Activated T-cell treated with anti-CD3 and anti-CD28 coated beads, Interleukin-2, amount 50 U/mL, for 4 hours (primary cell): Measurements from ENCODE around the gene ELAVL4. TPM values are rescaled to one million over a fixed set of nuclear protein-coding genes. Genes with fewer than 3 reads are reported as not detected.

Source experiments
- ATAC-seq, 2 donors: fragments of 200-7000 bp; cut with Tn5 transposase; one replicate each; pipeline ENCODE4 v1.10.0; 2021
- DNase-seq: peaks from one replicate; pipeline ENCODE4 v3.0.0-alpha.2; 2020
- H3K27me3 Mint-ChIP-seq: one replicate; pipeline ENCODE4 v1.8.0; 2021; ENCODE audit warnings: low read depth, mixed read lengths
- H3K36me3 Mint-ChIP-seq: one replicate; pipeline ENCODE4 v1.8.0; 2022; ENCODE audit warnings: mixed read lengths; ENCODE audit not compliant: insufficient read depth
- H3K4me1 Mint-ChIP-seq: one replicate; pipeline ENCODE4 v1.8.0; 2021; ENCODE audit warnings: low read depth, mixed read lengths
- H3K4me3 Mint-ChIP-seq: one replicate; pipeline ENCODE4 v1.8.0; 2021; ENCODE audit warnings: mild to moderate bottlenecking, moderate library complexity, mixed read lengths
- H3K9me3 Mint-ChIP-seq: one replicate; pipeline ENCODE4 v1.8.0; 2021; ENCODE audit warnings: mixed read lengths
- total RNA-seq, 3 donors: library from RNA; stranded (reverse); gene quantifications; one replicate each; pipeline ENCODE4 v1.2.1, GENCODE V29; 2021

The ELAVL4 gene
- not detected for total RNA-seq

DNA sequence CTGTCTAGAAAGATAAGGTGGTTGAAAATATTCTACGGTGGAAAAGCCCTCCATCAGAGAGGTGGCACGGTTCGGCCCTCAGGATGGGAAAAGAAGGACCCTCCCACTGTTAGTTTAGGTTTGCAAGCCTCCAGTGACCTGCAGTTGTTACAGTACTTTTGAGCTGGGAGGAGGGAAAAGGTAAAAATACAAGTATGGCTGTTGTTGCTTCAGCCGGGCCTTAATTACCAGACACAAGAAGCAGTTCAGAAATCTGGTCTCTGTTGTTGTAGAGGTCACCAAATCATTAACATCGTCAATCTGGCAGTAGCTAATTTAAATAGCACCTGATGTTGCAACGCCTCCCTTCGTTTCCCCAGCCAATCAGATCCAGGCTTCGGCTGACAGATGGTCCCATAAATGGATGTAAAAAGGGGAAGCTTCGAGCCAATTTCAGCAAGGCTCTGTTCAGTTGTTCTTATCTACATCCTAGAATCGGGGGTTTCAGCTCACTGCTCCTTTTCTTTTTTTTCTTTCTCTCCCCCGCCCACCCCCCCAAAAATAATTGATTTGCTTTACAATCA lies at the start of gene ELAVL4:
Gene ELAVL4 (plus strand): TSS at position 424 of the 563 bp plus-strand sequence. CDS start 270 bp downstream, outside the sequence.
- DNase-seq: no peak
- H3K4me3 Mint-ChIP-seq: peak within 1 kb of the TSS; percentile 14
- no peaks in the 10 kb centered on the region for H3K36me3 Mint-ChIP-seq
- peaks cover 13% of the 10 kb centered on the region for H3K4me1 Mint-ChIP-seq
- ATAC-seq: no peak
- H3K9me3 Mint-ChIP-seq: no peaks in the 10 kb centered on the region
- peaks cover 58% of the 10 kb centered on the region for H3K27me3 Mint-ChIP-seq

- H3K27me3 Mint-ChIP-seq: peaks cover 3% of the 10 kb centered on the region
- H3K4me1 Mint-ChIP-seq: no peaks in the 10 kb centered on the region
- no peaks in the 10 kb centered on the region for H3K9me3 Mint-ChIP-seq
- DNase-seq (no peak), ATAC-seq (no peak)
- no peak overlapping the region for H3K4me3 Mint-ChIP-seq
- H3K36me3 Mint-ChIP-seq: no peaks in the 10 kb centered on the region
Measured at GRCh38 chr1:50060279-50060678, 48.4 kb upstream of the ELAVL4 start.

DNA sequence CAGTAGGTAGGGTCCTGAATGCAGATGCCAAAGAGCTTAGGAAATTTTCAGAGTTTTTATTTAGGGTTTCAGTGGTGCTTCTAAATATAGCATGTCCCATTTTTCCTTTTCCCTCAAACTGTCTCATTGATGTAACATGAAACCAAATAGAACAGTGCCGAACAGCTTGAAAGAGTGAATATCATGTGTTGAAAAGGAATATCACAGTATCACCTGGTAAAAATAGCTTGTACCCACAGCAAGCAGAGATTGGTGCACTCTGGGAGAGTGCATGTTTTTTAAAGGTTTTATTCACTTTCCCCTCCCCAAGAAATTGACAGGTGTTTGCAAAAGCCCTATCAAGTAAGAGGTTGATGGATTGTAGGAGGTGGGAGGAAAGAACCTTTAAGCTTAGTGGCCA lies 41.9 kb upstream of the ELAVL4 start:
- Mint-ChIP-seq H3K4me1 (no peaks in the 10 kb centered on the region), H3K36me3 (no peaks in the 10 kb centered on the region), H3K9me3 (no peaks in the 10 kb centered on the region), H3K4me3 (no peak overlapping the region), H3K27me3 (peaks cover 6% of the 10 kb centered on the region)
- DNase-seq (no peak), ATAC-seq (no peak)

GRCh38 chr1:50074931-50075330 lies 33.8 kb upstream of the ELAVL4 start:
- Mint-ChIP-seq H3K36me3 (no peaks in the 10 kb centered on the region), H3K4me3 (no peak overlapping the region), H3K9me3 (no peaks in the 10 kb centered on the region), H3K27me3 (no peaks in the 10 kb centered on the region), H3K4me1 (no peaks in the 10 kb centered on the region)
- ATAC-seq (no peak), DNase-seq (no peak)

DNA sequence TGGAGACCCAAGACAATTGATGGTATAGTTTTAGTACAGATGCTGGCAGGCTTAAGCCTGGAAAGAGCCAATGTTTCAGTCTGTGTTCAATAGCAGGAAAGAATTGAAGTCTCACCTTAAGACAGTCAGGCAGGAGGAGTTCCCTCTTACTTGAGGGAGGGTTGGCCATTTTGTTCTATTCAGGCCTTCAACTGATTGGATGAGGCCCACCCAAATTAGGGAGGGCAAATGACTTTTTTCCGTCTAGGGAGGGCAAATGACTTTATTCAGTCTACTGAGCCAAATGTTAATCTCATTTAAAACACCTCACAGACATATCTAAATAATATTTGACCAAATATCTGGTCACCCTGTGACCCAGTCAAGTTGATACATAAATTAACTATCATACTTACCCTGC lies 31.4 kb upstream of the ELAVL4 start:
- Mint-ChIP-seq H3K4me1 (no peaks in the 10 kb centered on the region), H3K4me3 (no peak overlapping the region), H3K9me3 (no peaks in the 10 kb centered on the region), H3K36me3 (no peaks in the 10 kb centered on the region), H3K27me3 (no peaks in the 10 kb centered on the region)
- no peak for DNase-seq
- ATAC-seq: no peak

DNA sequence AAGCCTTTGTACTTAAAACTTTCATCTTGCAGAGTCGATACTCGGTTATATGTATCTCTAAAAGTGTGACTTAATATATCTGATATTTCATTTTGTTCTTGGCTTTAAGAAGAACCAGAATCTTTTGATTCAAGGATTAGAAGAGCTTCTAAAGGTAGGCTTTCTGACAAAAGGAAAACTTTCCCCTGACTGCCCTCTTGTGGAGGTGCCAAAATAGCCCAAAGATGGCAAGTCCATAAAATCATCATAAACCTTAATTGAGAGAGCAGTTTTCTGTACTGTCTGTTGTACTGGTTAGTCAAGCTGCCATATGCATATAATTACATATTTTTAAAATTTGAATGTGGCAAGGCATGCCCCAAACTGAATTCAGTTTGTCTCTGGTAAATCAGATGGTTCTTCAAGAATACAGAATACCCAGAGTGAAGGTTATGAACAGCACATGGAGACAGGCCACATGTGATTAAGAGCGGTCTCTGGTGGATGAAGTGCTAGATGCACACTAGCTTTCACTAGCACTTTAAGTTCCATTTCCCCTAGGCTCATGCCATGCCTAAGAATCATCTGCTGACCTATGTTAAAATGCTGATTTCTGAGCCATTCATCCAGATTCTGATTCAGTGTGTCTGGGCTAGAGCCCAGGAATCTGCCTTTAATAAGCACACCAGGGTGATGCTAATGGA lies 27.7 kb upstream of the ELAVL4 start:
- no peak for DNase-seq
- no peak overlapping the region for H3K4me3 Mint-ChIP-seq
- H3K27me3 Mint-ChIP-seq: no peaks in the 10 kb centered on the region
- no peaks in the 10 kb centered on the region for H3K36me3 Mint-ChIP-seq
- ATAC-seq: no peak
- H3K4me1 Mint-ChIP-seq: no peaks in the 10 kb centered on the region
- no peaks in the 10 kb centered on the region for H3K9me3 Mint-ChIP-seq

DNA sequence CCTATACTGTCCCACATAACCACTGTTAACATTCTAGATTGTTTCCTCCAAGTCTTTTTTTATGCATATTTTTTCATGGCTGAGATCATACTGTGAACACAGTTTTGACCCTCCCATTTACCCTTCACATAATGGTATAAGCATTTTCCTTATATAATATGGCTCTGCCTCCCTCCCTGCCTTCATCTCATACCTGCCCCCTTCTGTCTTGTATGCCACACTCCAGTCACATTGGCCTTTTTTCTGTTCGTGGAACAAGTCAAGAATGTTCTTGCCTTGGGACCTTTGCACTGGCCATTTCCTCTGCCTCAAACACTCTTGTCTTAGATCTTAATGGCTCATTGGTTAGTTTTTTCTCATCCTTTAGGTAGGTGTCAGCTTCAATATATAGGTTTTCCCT lies 24.3 kb upstream of the ELAVL4 start:
- Mint-ChIP-seq H3K4me3 (no peak overlapping the region), H3K9me3 (no peaks in the 10 kb centered on the region), H3K36me3 (no peaks in the 10 kb centered on the region), H3K27me3 (no peaks in the 10 kb centered on the region), H3K4me1 (no peaks in the 10 kb centered on the region)
- ATAC-seq: no peak
- DNase-seq: no peak

GRCh38 chr1:50091068-50091467 lies 17.7 kb upstream of the ELAVL4 start:
- no peaks in the 10 kb centered on the region for H3K4me1 Mint-ChIP-seq
- no peaks in the 10 kb centered on the region for H3K9me3 Mint-ChIP-seq
- peaks cover 2% of the 10 kb centered on the region for H3K27me3 Mint-ChIP-seq
- no peak overlapping the region for H3K4me3 Mint-ChIP-seq
- no peaks in the 10 kb centered on the region for H3K36me3 Mint-ChIP-seq
- no peak for ATAC-seq
- DNase-seq: no peak

- no peaks in the 10 kb centered on the region for H3K9me3 Mint-ChIP-seq
- peaks cover 2% of the 10 kb centered on the region for H3K27me3 Mint-ChIP-seq
Measured at GRCh38 chr1:50095716-50096115, 13.0 kb upstream of the ELAVL4 start.

DNA sequence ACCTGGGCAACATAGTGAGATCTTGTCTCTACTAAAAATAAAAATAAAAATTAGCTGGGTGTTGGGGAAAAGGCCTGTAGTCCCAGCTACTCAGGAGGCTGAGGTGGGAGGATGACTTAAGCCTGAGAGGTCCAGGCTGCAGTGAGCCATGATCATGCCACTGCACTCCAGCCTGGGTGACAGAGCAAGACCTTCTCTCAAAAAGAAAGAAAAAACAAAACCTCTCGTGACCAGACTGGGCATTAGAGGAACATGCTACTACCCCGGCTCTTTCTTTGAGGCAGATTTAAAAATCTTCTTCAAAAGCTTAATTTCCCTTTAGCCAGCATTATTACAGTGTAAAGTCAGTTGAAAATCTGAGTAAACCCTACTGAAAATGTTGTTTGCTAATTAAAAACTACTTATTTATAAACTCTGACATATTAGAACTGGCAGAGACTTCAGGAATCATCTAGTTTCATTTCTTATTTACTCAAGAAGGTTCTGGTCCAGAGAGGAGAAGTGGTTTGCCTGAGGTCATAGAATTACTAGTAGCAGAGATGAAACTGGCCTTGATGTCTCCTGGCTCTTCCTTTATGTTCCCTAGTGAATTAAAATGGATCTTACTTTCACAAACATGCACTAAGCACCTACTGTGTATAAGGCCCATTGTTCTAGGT lies 11.6 kb upstream of the ELAVL4 start:
- no peak overlapping the region for H3K4me3 Mint-ChIP-seq
- no peaks in the 10 kb centered on the region for H3K4me1 Mint-ChIP-seq
- H3K36me3 Mint-ChIP-seq: no peaks in the 10 kb centered on the region
- ATAC-seq (no peak), DNase-seq (no peak)
- no peaks in the 10 kb centered on the region for H3K9me3 Mint-ChIP-seq
- H3K27me3 Mint-ChIP-seq: peaks cover 2% of the 10 kb centered on the region

More at GRCh38 chr1:50095716-50096115, 13.0 kb upstream of the ELAVL4 start:
- H3K4me1 Mint-ChIP-seq: no peaks in the 10 kb centered on the region
- DNase-seq: no peak
- no peak overlapping the region for H3K4me3 Mint-ChIP-seq
- no peaks in the 10 kb centered on the region for H3K36me3 Mint-ChIP-seq
- ATAC-seq: no peak

GRCh38 chr1:50097791-50098190 lies 10.9 kb upstream of the ELAVL4 start:
- H3K27me3 Mint-ChIP-seq: peaks cover 2% of the 10 kb centered on the region
- H3K4me1 Mint-ChIP-seq: no peaks in the 10 kb centered on the region
- no peak overlapping the region for H3K4me3 Mint-ChIP-seq
- H3K9me3 Mint-ChIP-seq: no peaks in the 10 kb centered on the region
- ATAC-seq: no peak
- no peak for DNase-seq
- no peaks in the 10 kb centered on the region for H3K36me3 Mint-ChIP-seq

DNA sequence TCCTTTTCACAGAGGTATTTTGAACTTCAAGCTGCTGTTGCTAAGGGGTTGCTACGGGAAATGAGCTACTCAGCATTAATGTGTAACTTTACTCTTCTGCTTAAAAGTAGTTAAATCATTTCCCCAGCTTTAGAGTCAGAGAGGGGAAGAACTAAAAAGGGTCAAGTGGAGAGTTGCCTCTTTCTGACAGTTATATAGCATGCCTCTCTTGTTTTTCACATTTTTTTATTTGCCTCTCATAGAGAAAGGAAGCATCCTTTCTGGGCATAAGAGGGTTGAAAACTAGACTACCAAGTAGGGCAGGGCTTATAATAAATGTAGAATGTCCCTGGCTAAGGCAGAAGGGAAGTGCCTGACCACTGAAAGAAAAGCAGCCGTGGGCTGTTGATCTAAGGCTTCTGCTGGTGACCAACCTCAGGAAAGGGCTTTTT lies 10.1 kb upstream of the ELAVL4 start:
- peaks cover 2% of the 10 kb centered on the region for H3K27me3 Mint-ChIP-seq

GRCh38 chr1:50099654-50100053 lies 9.1 kb upstream of the ELAVL4 start:
- no peak overlapping the region for H3K4me3 Mint-ChIP-seq
- no peak for DNase-seq
- no peaks in the 10 kb centered on the region for H3K36me3 Mint-ChIP-seq
- H3K9me3 Mint-ChIP-seq: no peaks in the 10 kb centered on the region
- H3K27me3 Mint-ChIP-seq: no peaks in the 10 kb centered on the region
- no peaks in the 10 kb centered on the region for H3K4me1 Mint-ChIP-seq
- ATAC-seq: no peak

More for the DNA sequence above, 10.1 kb upstream of the ELAVL4 start:
- Mint-ChIP-seq H3K4me3 (no peak overlapping the region), H3K4me1 (no peaks in the 10 kb centered on the region), H3K9me3 (no peaks in the 10 kb centered on the region), H3K36me3 (no peaks in the 10 kb centered on the region)
- ATAC-seq (no peak), DNase-seq (no peak)

DNA sequence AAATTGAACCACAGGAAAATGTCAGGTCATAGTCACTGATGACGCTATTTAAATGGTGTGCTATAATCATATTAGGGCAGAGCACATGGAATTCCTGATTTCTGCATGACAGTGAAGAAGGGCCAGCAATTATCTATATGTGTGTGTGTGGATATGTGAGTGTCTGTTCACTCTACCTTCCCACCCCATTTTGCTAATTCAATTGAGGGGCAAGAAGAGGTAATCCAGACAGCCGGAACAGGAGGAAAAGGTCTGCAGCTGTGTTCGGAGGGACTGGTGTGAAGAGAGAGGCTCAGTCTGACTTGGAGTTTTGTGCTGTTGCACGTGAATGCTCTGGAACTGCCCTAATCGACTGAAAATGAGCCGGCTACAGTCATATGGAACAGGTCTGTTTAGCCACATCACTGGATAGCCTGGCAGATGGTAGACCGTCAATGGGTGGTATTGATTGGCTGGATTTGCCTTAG lies 5.1 kb upstream of the ELAVL4 start:
- Mint-ChIP-seq H3K9me3 (no peaks in the 10 kb centered on the region), H3K4me1 (no peaks in the 10 kb centered on the region), H3K36me3 (no peaks in the 10 kb centered on the region), H3K27me3 (peaks cover 18% of the 10 kb centered on the region), H3K4me3 (no peak overlapping the region)
- ATAC-seq (no peak), DNase-seq (no peak)

DNA sequence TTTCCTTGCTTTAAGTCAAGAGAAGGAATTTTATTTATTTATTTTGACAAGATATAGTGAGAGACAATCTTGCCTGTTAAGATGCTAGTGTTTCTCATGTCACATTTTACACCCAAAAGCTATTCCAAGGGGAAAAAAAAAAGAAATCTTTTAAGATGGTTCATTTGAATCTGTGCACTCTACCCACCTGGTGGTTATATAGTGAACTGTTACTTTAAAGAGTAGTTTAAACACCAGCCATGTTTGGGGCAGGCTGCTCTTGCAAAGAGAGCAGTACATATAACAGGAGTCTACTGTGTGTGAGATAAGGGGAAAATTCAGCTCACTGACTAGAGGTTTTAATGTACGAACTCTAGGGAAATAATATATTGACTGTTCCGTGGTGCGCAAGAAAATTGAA lies 3.3 kb upstream of the ELAVL4 start:
- H3K4me1 Mint-ChIP-seq: peaks cover 11% of the 10 kb centered on the region

More for the DNA sequence above, 3.3 kb upstream of the ELAVL4 start:
- H3K36me3 Mint-ChIP-seq: no peaks in the 10 kb centered on the region
- DNase-seq (no peak), ATAC-seq (no peak)
- H3K4me3 Mint-ChIP-seq: no peak overlapping the region
- H3K9me3 Mint-ChIP-seq: no peaks in the 10 kb centered on the region
- H3K27me3 Mint-ChIP-seq: peaks cover 33% of the 10 kb centered on the region
